HEK293 (cell line): ENCODE measurements around the gene TP53I11.

Experiments used
- CTCF ChIA-PET: fragments of 350-600 bp; formaldehyde crosslinking; extraction: SDS; loops from one replicate; lab custom pipeline; 2021; ENCODE audit warnings: antibody characterized with exemption; lab: Yijun Ruan, JAX
- POLR2A ChIA-PET: fragments of 300-600 bp; formaldehyde crosslinking; extraction: SDS; loops from one replicate; lab custom pipeline; 2020; ENCODE audit warnings: antibody characterized with exemption, inconsistent platforms; lab: Yijun Ruan, JAX
- H3K27ac ChIP-seq: fragments of 200-500 bp; sonication (Bioruptor generic); 2 replicates; pipeline ENCODE4 v1.5.1; 2014; ENCODE audit warnings: low read depth, low read length, control low read depth, inconsistent platforms; ENCODE audit errors: extremely low read depth
- H3K36me3 ChIP-seq, 2 experiments: fragments of 200-500 bp in 1 of 2; sonication (Bioruptor generic) in 1 of 2; 1 replicate in 1 of 2; 2 replicates in 1 of 2; pipeline ENCODE4 v1.5.1; 2014 to 2017; ENCODE audit warnings: inconsistent platforms in 2 of 2, low read length in 2 of 2; ENCODE audit not compliant: control insufficient read depth in 2 of 2, insufficient read depth in 1 of 2
- H3K4me1 ChIP-seq: fragments of 200-500 bp; sonication (Bioruptor generic); 2 replicates; pipeline ENCODE4 v1.5.1; 2014; ENCODE audit warnings: mild to moderate bottlenecking, low read length, inconsistent platforms; ENCODE audit not compliant: control insufficient read depth, insufficient read depth
- H3K4me3 ChIP-seq: 2 replicates; pipeline ENCODE4 v1.5.1; 2011; ENCODE audit warnings: low read depth, mild to moderate bottlenecking, control low read depth, low read length, moderate library complexity
- H3K9me3 ChIP-seq: fragments of 200-500 bp; sonication (Bioruptor generic); 2 replicates; pipeline ENCODE4 v1.5.1; 2014; ENCODE audit warnings: low read depth, low read length, inconsistent platforms; ENCODE audit not compliant: control insufficient read depth, insufficient read depth
- IKZF3 ChIP-seq: fragments of 450-650 bp; IDR thresholded peaks from 2 replicates; pipeline ENCODE4 v1.5.0; 2018; ENCODE audit warnings: missing biosample characterization, mild to moderate bottlenecking, missing genetic modification characterization, moderate library complexity
- SP3 ChIP-seq: fragments of 450-650 bp; formaldehyde crosslinking; IDR thresholded peaks from 2 replicates; pipeline ENCODE4 v1.5.1; 2016; ENCODE audit warnings: missing biosample characterization, missing genetic modification characterization
- ZFP37 ChIP-seq: fragments of 450-650 bp; formaldehyde crosslinking; IDR thresholded peaks from 2 replicates; pipeline ENCODE4 v1.5.1; 2016; ENCODE audit warnings: missing biosample characterization, missing genetic modification characterization
- ZNF2 ChIP-seq: fragments of 450-650 bp; formaldehyde crosslinking; IDR thresholded peaks from 2 replicates; pipeline ENCODE4 v1.5.1; 2016; ENCODE audit warnings: missing biosample characterization, missing genetic modification characterization
- ZNF214 ChIP-seq: fragments of 450-650 bp; formaldehyde crosslinking; IDR thresholded peaks from 2 replicates; pipeline ENCODE4 v1.5.1; 2017; ENCODE audit warnings: missing biosample characterization, mild to moderate bottlenecking, missing genetic modification characterization, borderline replicate concordance
- ZNF274 ChIP-seq, 2 experiments: fragments of 200-500 bp in 1 of 2; fragments of 450-650 bp in 1 of 2; sonication (Bioruptor generic) in 1 of 2; formaldehyde crosslinking in 1 of 2; IDR thresholded peaks; 2 replicates each; pipeline versions ENCODE4 v1.5.1 to v1.6.1; 2014 to 2016; ENCODE audit warnings: borderline replicate concordance in 1 of 2, inconsistent platforms in 1 of 2, low read length in 1 of 2, missing biosample characterization in 1 of 2, missing genetic modification characterization in 1 of 2
- ZNF324 ChIP-seq: fragments of 450-650 bp; formaldehyde crosslinking; IDR thresholded peaks from 2 replicates; pipeline ENCODE4 v1.5.1; 2016; ENCODE audit warnings: missing biosample characterization, missing genetic modification characterization
- ZNF37A ChIP-seq: fragments of 450-650 bp; IDR thresholded peaks from 2 replicates; pipeline ENCODE4 v1.5.1; 2018; ENCODE audit warnings: missing biosample characterization, missing genetic modification characterization
- ZNF514 ChIP-seq: fragments of 450-650 bp; formaldehyde crosslinking; IDR thresholded peaks from 2 replicates; pipeline ENCODE4 v1.5.1; 2016; ENCODE audit warnings: missing biosample characterization, missing genetic modification characterization
- ZNF600 ChIP-seq: fragments of 450-650 bp; formaldehyde crosslinking; IDR thresholded peaks from 2 replicates; pipeline ENCODE4 v1.5.1; 2016; ENCODE audit warnings: missing biosample characterization, missing genetic modification characterization
- TF ChIP-seq, protein P1 (sequence below): fragments of 450-650 bp; formaldehyde crosslinking; IDR thresholded peaks from 2 replicates; pipeline ENCODE4 v1.5.1; 2017; ENCODE audit warnings: missing biosample characterization, missing genetic modification characterization
- TF ChIP-seq, protein P2 (sequence below): fragments of 450-650 bp; formaldehyde crosslinking; IDR thresholded peaks from 2 replicates; pipeline ENCODE4 v1.5.1; 2016; ENCODE audit warnings: missing biosample characterization, missing genetic modification characterization
- TF ChIP-seq, protein P3 (sequence below): fragments of 450-650 bp; formaldehyde crosslinking; IDR thresholded peaks from 2 replicates; pipeline ENCODE4 v1.5.0; 2017; ENCODE audit warnings: missing biosample characterization, missing genetic modification characterization, borderline replicate concordance
- TF ChIP-seq, protein P4 (sequence below): fragments of 450-650 bp; formaldehyde crosslinking; IDR thresholded peaks from 2 replicates; pipeline ENCODE4 v1.5.1; 2016; ENCODE audit warnings: missing biosample characterization, missing genetic modification characterization

Gene TP53I11

DNA sequence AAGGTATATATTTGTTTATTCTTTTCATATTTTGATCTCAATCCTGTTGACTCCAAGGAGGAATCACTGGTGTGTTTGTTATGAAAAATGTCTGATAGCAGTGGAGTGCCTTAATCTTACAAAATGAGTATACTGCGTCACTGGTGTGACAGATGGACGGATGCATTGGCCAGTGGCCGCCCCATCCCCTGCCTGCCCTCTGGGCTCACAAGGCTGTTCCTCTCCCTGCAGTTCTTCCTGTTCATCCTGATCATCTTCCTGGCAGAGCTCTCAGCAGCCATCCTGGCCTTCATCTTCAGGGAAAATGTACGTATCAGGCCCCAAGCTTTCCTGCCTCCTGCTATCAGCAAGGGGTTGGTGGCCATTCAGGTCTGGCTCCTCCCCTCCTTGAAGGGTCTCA lies 32.9 kb downstream of the TP53I11 start (continued):
- TF ChIP-seq, protein P1, sequence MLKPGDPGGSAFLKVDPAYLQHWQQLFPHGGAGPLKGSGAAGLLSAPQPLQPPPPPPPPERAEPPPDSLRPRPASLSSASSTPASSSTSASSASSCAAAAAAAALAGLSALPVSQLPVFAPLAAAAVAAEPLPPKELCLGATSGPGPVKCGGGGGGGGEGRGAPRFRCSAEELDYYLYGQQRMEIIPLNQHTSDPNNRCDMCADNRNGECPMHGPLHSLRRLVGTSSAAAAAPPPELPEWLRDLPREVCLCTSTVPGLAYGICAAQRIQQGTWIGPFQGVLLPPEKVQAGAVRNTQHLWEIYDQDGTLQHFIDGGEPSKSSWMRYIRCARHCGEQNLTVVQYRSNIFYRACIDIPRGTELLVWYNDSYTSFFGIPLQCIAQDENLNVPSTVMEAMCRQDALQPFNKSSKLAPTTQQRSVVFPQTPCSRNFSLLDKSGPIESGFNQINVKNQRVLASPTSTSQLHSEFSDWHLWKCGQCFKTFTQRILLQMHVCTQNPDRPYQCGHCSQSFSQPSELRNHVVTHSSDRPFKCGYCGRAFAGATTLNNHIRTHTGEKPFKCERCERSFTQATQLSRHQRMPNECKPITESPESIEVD = no peak
- TF ChIP-seq, protein P2, sequence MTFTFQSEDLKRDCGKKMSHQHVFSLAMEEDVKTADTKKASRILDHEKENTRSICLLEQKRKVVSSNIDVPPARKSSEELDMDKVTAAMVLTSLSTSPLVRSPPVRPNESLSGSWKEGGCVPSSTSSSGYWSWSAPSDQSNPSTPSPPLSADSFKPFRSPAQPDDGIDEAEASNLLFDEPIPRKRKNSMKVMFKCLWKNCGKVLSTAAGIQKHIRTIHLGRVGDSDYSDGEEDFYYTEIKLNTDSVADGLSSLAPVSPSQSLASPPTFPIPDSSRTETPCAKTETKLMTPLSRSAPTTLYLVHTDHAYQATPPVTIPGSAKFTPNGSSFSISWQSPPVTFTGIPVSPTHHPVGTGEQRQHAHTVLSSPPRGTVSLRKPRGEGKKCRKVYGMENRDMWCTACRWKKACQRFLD (tag by site-specific recombination) = no peak
- TF ChIP-seq ZNF324 (tag by site-specific recombination) (no peak), ZNF214 (tag by site-specific recombination) (no peak)
- TF ChIP-seq, protein P3, sequence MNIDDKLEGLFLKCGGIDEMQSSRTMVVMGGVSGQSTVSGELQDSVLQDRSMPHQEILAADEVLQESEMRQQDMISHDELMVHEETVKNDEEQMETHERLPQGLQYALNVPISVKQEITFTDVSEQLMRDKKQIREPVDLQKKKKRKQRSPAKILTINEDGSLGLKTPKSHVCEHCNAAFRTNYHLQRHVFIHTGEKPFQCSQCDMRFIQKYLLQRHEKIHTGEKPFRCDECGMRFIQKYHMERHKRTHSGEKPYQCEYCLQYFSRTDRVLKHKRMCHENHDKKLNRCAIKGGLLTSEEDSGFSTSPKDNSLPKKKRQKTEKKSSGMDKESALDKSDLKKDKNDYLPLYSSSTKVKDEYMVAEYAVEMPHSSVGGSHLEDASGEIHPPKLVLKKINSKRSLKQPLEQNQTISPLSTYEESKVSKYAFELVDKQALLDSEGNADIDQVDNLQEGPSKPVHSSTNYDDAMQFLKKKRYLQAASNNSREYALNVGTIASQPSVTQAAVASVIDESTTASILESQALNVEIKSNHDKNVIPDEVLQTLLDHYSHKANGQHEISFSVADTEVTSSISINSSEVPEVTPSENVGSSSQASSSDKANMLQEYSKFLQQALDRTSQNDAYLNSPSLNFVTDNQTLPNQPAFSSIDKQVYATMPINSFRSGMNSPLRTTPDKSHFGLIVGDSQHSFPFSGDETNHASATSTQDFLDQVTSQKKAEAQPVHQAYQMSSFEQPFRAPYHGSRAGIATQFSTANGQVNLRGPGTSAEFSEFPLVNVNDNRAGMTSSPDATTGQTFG (tag by site-specific recombination) = no peak

DNA sequence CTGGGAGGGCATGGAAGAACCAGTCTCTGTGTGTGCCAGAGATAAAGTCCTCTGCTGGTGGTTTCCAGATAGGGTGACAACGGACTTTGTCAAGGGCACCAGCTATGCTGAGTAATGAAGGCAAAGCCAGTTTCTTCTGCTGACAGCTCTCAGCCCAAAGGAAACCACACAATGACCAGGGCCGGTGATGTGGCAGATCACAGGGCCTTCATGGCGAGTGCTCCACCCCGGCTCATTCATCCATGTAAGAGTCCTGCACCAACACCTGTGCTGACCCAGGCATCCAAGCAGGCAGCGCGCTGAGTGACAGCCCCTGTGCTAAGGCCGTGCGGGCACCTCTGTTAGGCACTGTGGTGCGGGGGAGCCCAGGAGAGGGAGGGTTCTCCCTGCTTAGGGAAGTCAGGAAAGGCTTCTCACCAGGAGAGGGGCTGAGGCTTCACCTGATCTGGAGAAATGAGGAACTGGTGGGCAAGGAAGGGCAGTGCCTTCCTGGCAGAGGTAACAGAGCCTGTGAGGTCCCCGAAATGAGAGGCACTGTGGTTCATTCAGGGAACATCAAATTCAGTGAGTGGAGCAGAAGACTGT lies 33.8 kb downstream of the TP53I11 start:
- no peak overlapping the region for H3K27ac ChIP-seq

DNA sequence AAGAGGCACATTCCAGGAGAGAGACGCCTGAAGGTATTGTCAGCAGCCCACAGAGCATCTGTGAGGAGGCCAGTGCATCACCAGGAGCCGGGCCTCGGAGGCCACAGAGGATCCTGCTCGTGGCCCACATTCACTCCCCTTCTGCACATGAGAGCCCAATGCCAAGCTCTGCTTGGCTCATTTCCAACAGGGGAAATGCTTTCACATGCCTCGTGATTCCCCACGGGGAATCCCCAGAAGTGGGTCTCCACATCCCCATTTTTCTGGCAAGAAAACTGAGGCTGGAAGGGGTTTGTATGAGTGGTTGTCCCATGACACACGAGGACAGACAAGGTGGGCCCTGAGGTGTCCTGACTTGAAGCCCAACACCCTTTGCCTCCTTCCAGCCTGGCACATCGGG lies 34.4 kb downstream of the TP53I11 start:
- POLR2A ChIA-PET = no interaction called here
- Histone ChIP-seq H3K27ac (no peak overlapping the region), H3K9me3 (no peaks in the 10 kb centered on the region), H3K36me3 (no peaks in the 10 kb centered on the region), H3K4me3 (no peak overlapping the region), H3K4me1 (no peaks in the 10 kb centered on the region)
- TF ChIP-seq ZNF2 = no peak
- TF ChIP-seq ZNF600 (tag by site-specific recombination) = no peak
- TF ChIP-seq SP3 = no peak
- CTCF ChIA-PET = interaction anchor here (1.0 kb wide), 1 partner anchor 20 kb away, joined by 4 read pairs; no protein-coding TSS in a partner anchor

More for the DNA sequence above, 33.8 kb downstream of the TP53I11 start:
- no peaks in the 10 kb centered on the region for H3K36me3 ChIP-seq
- no peaks in the 10 kb centered on the region for H3K9me3 ChIP-seq
- ChIA-PET POLR2A (no interaction called here), CTCF (interaction anchor here (1.0 kb wide), 1 partner anchor 19 kb away, joined by 4 read pairs; no protein-coding TSS in a partner anchor)
- no peak overlapping the region for H3K4me3 ChIP-seq
- TF ChIP-seq, protein P4, sequence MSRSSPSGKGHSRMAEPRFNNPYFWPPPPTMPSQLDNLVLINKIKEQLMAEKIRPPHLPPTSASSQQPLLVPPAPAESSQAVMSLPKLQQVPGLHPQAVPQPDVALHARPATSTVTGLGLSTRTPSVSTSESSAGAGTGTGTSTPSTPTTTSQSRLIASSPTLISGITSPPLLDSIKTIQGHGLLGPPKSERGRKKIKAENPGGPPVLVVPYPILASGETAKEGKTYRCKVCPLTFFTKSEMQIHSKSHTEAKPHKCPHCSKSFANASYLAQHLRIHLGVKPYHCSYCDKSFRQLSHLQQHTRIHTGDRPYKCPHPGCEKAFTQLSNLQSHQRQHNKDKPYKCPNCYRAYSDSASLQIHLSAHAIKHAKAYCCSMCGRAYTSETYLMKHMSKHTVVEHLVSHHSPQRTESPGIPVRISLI (tag by site-specific recombination) = no peak
- TF ChIP-seq IKZF3 (tag by site-specific recombination) (no peak), ZNF514 (tag by site-specific recombination) (no peak), ZNF37A (tag by site-specific recombination) (no peak), ZFP37 (tag by site-specific recombination) (no peak)
- H3K4me1 ChIP-seq = no peaks in the 10 kb centered on the region

DNA sequence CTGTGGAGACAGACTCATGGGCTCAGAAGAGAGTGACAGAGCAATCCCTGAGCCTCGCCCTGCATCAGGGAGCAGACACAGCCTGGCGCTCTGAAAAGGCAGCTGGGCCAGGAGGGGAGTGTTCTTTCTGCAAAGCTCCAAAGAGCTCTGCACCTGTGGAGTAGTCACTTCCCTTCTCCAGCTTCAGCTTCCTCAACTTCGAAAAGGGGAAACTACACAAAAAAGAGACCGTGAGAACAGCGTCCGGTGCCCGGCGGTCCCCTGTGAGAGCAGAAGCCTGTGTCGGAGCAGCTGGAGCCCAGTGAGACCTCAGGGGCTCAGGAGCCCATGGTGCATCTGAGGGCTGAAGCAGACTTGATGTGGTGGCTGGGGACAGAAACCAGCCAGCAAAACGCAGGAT lies 35.1 kb downstream of the TP53I11 start:
- Histone ChIP-seq H3K4me3 (no peak overlapping the region), H3K9me3 (no peaks in the 10 kb centered on the region), H3K27ac (no peak overlapping the region), H3K36me3 (no peaks in the 10 kb centered on the region), H3K4me1 (no peaks in the 10 kb centered on the region)
- TF ChIP-seq ZNF274 (IDR thresholded peaks at IDR 0.05; ENCODE audit: low read length) (no peak), ZNF274 (tag by site-specific recombination; IDR thresholded peaks at IDR 0.05; ENCODE audit: borderline replicate concordance) (no peak)
- POLR2A ChIA-PET = no interaction called here
- CTCF ChIA-PET = interaction anchor here (0.9 to 1.4 kb wide), 4 partner anchors 21 to 298 kb away, joined by 3 to 4 read pairs (median 4); no protein-coding TSS in a partner anchor
